ENCODE results near the gene ARRB2. TPM values are rescaled to one million over a fixed set of nuclear protein-coding genes. Genes with fewer than 3 reads are reported as not detected.

The ARRB2 gene
- total RNA-seq = 10 to 100 TPM; 45.3 to 51.8 TPM
- 61.5 TPM for polyA plus RNA-seq (2013, experiment 1 of 2)
- polyA plus RNA-seq (2013, experiment 2 of 2) = 53.9 TPM
- long read RNA-seq, experiment 1, transcript ARRB2-201 (15 exons, 1,895 nt) = major isoform, 6 of 23 reads
- long read RNA-seq, experiment 1, partial matches to known transcripts = 7 of 23 reads
- long read RNA-seq, experiment 1, other reads (novel, unspliced or antisense) = 7 of 23 reads
- long read RNA-seq, experiment 2, transcript ARRB2-216 (14 exons, 1,348 nt) = minor isoform, 12 of 50 reads
- long read RNA-seq, experiment 2, transcript ARRB2-201 (15 exons, 1,895 nt) = major isoform, 25 of 50 reads
- long read RNA-seq, experiment 2, partial matches to known transcripts = 3 of 50 reads
- long read RNA-seq, experiment 2, other reads (novel, unspliced or antisense) = 10 of 50 reads
- long read RNA-seq, experiment 3, transcript ARRB2-201 (15 exons, 1,895 nt) = major isoform, 5 of 8 reads
- long read RNA-seq, experiment 3, partial matches to known transcripts = 0 of 8 reads
- long read RNA-seq, experiment 3, other reads (novel, unspliced or antisense) = 0 of 8 reads
- long read RNA-seq, experiment 4, transcript ARRB2-216 (14 exons, 1,348 nt) = major isoform, 7 of 18 reads
- long read RNA-seq, experiment 4, transcript ARRB2-201 (15 exons, 1,895 nt) = minor isoform, 5 of 18 reads
- long read RNA-seq, experiment 4, partial matches to known transcripts = 1 of 18 reads
- long read RNA-seq, experiment 4, other reads (novel, unspliced or antisense) = 4 of 18 reads

- peak; percentile 75 for TF ChIP-seq CTCF (conservative IDR thresholded peaks at IDR 0.05)
- H3K9ac ChIP-seq (ENCODE audit: extremely low read depth, low read length, poor library complexity, severe bottlenecking) = peak within 1 kb of the TSS; percentile 51
- H3K4me3 ChIP-seq (ENCODE audit: low read length) = peak within 1 kb of the TSS; percentile 81
- Mint-ChIP-seq H3K4me1 (peaks cover 14% of the 10 kb centered on the region), H3K9me3 (peaks cover 4% of the 10 kb centered on the region), H3K27me3 (ENCODE audit: insufficient read depth) (peaks cover 8% of the 10 kb centered on the region), H3K27ac (peak within 1 kb of the TSS; percentile 91), H3K36me3 (ENCODE audit: low read depth) (peaks cover 4% of the 10 kb centered on the region), H3K4me3 (peak within 1 kb of the TSS; percentile 70)
- peak within 1 kb of the TSS; percentile 94 for H3K27ac ChIP-seq (ENCODE audit: low read depth, low read length)
- no peaks in the 10 kb centered on the region for H3K36me3 ChIP-seq (ENCODE audit: control insufficient read depth, insufficient read depth, low read length)
- 1 to 4% methylated on average over 5 to 67 of the region's 67 CpGs for WGBS, 2 experiments (ENCODE audit: insufficient coverage in 1 of 2, insufficient read length in 1 of 2)
- DNase-seq = peak; percentile 99
- no peaks in the 10 kb centered on the region for H3K27me3 ChIP-seq (ENCODE audit: control insufficient read depth, insufficient read depth, low read length, poor library complexity, severe bottlenecking)
- H3K4me1 ChIP-seq (ENCODE audit: control insufficient read depth, insufficient read depth, low read length) = no peaks in the 10 kb centered on the region
- no peaks in the 10 kb centered on the region for H3K9me3 ChIP-seq (ENCODE audit: control insufficient read depth, low read length)
These were observed at the start of gene ARRB2 for GRCh38 chr17:4709794-4710692. ARRB2 (plus strand) TSS chr17:4710632; CDS start chr17:4710722, 90 bp downstream.

- peaks cover 2% of the 10 kb centered on the region for H3K27me3 Mint-ChIP-seq (ENCODE audit: insufficient read depth)
- no peak overlapping the region for H3K4me3 Mint-ChIP-seq
- no peak overlapping the region for H3K27ac Mint-ChIP-seq
These were observed 46.7 kb upstream of the ARRB2 start for GRCh38 chr17:4663711-4664110.

More at GRCh38 chr17:4663711-4664110, 46.7 kb upstream of the ARRB2 start:
- Histone ChIP-seq H3K27ac (ENCODE audit: low read depth, low read length) (no peak overlapping the region), H3K4me3 (ENCODE audit: low read length) (no peak overlapping the region), H3K27me3 (ENCODE audit: control insufficient read depth, insufficient read depth, low read length, poor library complexity, severe bottlenecking) (no peaks in the 10 kb centered on the region), H3K9me3 (ENCODE audit: control insufficient read depth, low read length) (no peaks in the 10 kb centered on the region), H3K36me3 (ENCODE audit: control insufficient read depth, insufficient read depth, low read length) (no peaks in the 10 kb centered on the region), H3K4me1 (ENCODE audit: control insufficient read depth, insufficient read depth, low read length) (no peaks in the 10 kb centered on the region), H3K9ac (ENCODE audit: extremely low read depth, low read length, poor library complexity, severe bottlenecking) (no peak overlapping the region)
- H3K9me3 Mint-ChIP-seq = no peaks in the 10 kb centered on the region
- WGBS, 2 experiments (ENCODE audit: insufficient coverage in 1 of 2, insufficient read length in 1 of 2) = 84 to 95% methylated on average over 7 of the region's 8 CpGs
- H3K4me1 Mint-ChIP-seq = no peaks in the 10 kb centered on the region
- no peak for TF ChIP-seq CTCF (conservative IDR thresholded peaks at IDR 0.05)
- no peaks in the 10 kb centered on the region for H3K36me3 Mint-ChIP-seq (ENCODE audit: low read depth)
- no peak for DNase-seq
